SK-N-SH treated with all-trans-retinoic acid at 6 μM for 48 hours (cell line): ENCODE results near the gene ACTN1.

Experiments
- GLIS3 ChIP-seq: fragments of 250-450 bp; sonication (Bioruptor Pico); IDR thresholded peaks from 2 replicates; pipeline ENCODE4 v1.5.0; 2020; ENCODE audit warnings: mild to moderate bottlenecking, moderate library complexity
- SNAI2 ChIP-seq: fragments of 250-450 bp; sonication (Bioruptor Pico); IDR thresholded peaks from 2 replicates; pipeline ENCODE4 v1.5.0; 2020; ENCODE audit warnings: mild to moderate bottlenecking, moderate library complexity
- TCF4 ChIP-seq: fragments of 250-450 bp; sonication (Bioruptor Pico); IDR thresholded peaks from 2 replicates; pipeline ENCODE4 v1.8.0; 2021; ENCODE audit warnings: mild to moderate bottlenecking, moderate library complexity, borderline replicate concordance
- ZFP3 ChIP-seq: fragments of 250-450 bp; sonication (Bioruptor Pico); IDR thresholded peaks from 2 replicates; pipeline ENCODE4 v1.5.0; 2020; ENCODE audit warnings: mild to moderate bottlenecking, moderate library complexity
- ZFP30 ChIP-seq: fragments of 450-650 bp; formaldehyde crosslinking; IDR thresholded peaks from 2 replicates; pipeline ENCODE4 v1.5.0; 2022; ENCODE audit warnings: mild to moderate bottlenecking, moderate library complexity
- TF ChIP-seq, protein P1 (sequence below): fragments of 250-450 bp; sonication (Bioruptor Pico); IDR thresholded peaks from 2 replicates; pipeline ENCODE4 v1.8.0; 2021; ENCODE audit warnings: low read depth, mild to moderate bottlenecking, moderate library complexity, borderline replicate concordance
- TF ChIP-seq, protein P2 (sequence below): fragments of 250-450 bp; sonication (Bioruptor Pico); IDR thresholded peaks from 2 replicates; pipeline ENCODE4 v1.5.1; 2021; ENCODE audit warnings: mild to moderate bottlenecking, moderate library complexity
- TF ChIP-seq, protein P3 (sequence below): fragments of 250-450 bp; sonication (Bioruptor Pico); IDR thresholded peaks from 2 replicates; pipeline ENCODE4 v1.8.0; 2020; ENCODE audit warnings: mild to moderate bottlenecking, moderate library complexity, borderline replicate concordance

DNA sequence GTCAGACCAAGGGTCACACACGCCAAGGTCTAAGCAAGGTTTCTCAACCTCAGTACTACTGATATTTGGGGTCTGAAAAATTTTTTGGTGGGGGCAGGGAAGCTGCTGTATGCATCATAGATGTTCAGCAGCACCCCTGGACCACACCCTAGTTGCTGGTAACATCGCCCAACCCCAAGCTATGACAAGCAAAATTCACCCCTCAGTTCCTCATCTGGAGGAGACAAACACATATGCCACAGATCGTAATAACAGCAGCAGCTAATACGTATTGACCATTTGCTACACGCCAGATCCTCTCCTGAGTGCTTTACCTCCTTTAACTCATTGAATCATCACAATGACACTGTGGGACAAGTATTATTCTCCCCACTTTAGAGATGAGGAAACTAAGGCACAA, 46.4 kb downstream of the ACTN1 start:
- TF ChIP-seq, protein P1, sequence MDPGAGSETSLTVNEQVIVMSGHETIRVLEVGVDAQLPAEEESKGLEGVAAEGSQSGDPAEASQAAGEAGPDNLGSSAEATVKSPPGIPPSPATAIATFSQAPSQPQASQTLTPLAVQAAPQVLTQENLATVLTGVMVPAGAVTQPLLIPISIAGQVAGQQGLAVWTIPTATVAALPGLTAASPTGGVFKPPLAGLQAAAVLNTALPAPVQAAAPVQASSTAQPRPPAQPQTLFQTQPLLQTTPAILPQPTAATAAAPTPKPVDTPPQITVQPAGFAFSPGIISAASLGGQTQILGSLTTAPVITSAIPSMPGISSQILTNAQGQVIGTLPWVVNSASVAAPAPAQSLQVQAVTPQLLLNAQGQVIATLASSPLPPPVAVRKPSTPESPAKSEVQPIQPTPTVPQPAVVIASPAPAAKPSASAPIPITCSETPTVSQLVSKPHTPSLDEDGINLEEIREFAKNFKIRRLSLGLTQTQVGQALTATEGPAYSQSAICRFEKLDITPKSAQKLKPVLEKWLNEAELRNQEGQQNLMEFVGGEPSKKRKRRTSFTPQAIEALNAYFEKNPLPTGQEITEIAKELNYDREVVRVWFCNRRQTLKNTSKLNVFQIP (CRISPR knock-in tag): no peak
- TF ChIP-seq ZFP3 (CRISPR knock-in tag) (no peak), TCF4 (CRISPR knock-in tag) (no peak), SNAI2 (no peak), GLIS3 (CRISPR knock-in tag) (no peak), ZFP30 (CRISPR knock-in tag) (no peak)
- TF ChIP-seq, protein P2, sequence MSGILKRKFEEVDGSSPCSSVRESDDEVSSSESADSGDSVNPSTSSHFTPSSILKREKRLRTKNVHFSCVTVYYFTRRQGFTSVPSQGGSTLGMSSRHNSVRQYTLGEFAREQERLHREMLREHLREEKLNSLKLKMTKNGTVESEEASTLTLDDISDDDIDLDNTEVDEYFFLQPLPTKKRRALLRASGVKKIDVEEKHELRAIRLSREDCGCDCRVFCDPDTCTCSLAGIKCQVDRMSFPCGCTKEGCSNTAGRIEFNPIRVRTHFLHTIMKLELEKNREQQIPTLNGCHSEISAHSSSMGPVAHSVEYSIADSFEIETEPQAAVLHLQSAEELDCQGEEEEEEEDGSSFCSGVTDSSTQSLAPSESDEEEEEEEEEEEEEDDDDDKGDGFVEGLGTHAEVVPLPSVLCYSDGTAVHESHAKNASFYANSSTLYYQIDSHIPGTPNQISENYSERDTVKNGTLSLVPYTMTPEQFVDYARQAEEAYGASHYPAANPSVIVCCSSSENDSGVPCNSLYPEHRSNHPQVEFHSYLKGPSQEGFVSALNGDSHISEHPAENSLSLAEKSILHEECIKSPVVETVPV (CRISPR knock-in tag): no peak
- TF ChIP-seq, protein P3, sequence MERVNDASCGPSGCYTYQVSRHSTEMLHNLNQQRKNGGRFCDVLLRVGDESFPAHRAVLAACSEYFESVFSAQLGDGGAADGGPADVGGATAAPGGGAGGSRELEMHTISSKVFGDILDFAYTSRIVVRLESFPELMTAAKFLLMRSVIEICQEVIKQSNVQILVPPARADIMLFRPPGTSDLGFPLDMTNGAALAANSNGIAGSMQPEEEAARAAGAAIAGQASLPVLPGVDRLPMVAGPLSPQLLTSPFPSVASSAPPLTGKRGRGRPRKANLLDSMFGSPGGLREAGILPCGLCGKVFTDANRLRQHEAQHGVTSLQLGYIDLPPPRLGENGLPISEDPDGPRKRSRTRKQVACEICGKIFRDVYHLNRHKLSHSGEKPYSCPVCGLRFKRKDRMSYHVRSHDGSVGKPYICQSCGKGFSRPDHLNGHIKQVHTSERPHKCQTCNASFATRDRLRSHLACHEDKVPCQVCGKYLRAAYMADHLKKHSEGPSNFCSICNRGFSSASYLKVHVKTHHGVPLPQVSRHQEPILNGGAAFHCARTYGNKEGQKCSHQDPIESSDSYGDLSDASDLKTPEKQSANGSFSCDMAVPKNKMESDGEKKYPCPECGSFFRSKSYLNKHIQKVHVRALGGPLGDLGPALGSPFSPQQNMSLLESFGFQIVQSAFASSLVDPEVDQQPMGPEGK: no peak
